GM21576 (cell line): ENCODE data around the gene OXSM.

Experiments used
- ATAC-seq: cut with Tn5 transposase; IDR thresholded peaks from one replicate; pipeline ENCODE4 v1.9.1; 2021; ENCODE audit warnings: mild to moderate bottlenecking, moderate library complexity; ENCODE audit not compliant: unreplicated experiment

Gene OXSM

GRCh38 chr3:25803833-25804232, 13.9 kb downstream of the OXSM start:
- no peak for ATAC-seq

- ATAC-seq = no peak
Measured at GRCh38 chr3:25804676-25805075, 14.8 kb downstream of the OXSM start.

- no peak for ATAC-seq
Measured at GRCh38 chr3:25812644-25813043, 22.8 kb downstream of the OXSM start.

GRCh38 chr3:25817107-25817506, 27.2 kb downstream of the OXSM start:
- peak; percentile 39 for ATAC-seq

GRCh38 chr3:25817638-25818037, 27.7 kb downstream of the OXSM start:
- no peak for ATAC-seq

- no peak for ATAC-seq
Measured at GRCh38 chr3:25818335-25818734, 28.4 kb downstream of the OXSM start.

- ATAC-seq = no peak
Measured at GRCh38 chr3:25820366-25820765, 30.5 kb downstream of the OXSM start.

GRCh38 chr3:25820816-25821486, 31.1 kb downstream of the OXSM start:
- no peak for ATAC-seq

- ATAC-seq = no peak
Measured at GRCh38 chr3:25821746-25822573, 32.1 kb downstream of the OXSM start.

GRCh38 chr3:25823314-25823713, 33.4 kb downstream of the OXSM start:
- no peak for ATAC-seq

- no peak for ATAC-seq
Measured at GRCh38 chr3:25826510-25826909, 36.6 kb downstream of the OXSM start.

- ATAC-seq = no peak
Measured at GRCh38 chr3:25830373-25831280, 40.7 kb downstream of the OXSM start.

GRCh38 chr3:25831578-25831977, 41.7 kb downstream of the OXSM start:
- peak; percentile 42 for ATAC-seq

GRCh38 chr3:25834346-25834745, 44.5 kb downstream of the OXSM start:
- peak; percentile 88 for ATAC-seq

GRCh38 chr3:25836579-25836978, 46.7 kb downstream of the OXSM start:
- no peak for ATAC-seq

- no peak for ATAC-seq
Measured at GRCh38 chr3:25837038-25837437, 47.1 kb downstream of the OXSM start.

GRCh38 chr3:25840099-25840498, 50.2 kb downstream of the OXSM start:
- no peak for ATAC-seq

GRCh38 chr3:25843332-25843731, 53.4 kb downstream of the OXSM start:
- ATAC-seq = no peak
